ENCODE results near the gene LGALS7B.

DNA sequence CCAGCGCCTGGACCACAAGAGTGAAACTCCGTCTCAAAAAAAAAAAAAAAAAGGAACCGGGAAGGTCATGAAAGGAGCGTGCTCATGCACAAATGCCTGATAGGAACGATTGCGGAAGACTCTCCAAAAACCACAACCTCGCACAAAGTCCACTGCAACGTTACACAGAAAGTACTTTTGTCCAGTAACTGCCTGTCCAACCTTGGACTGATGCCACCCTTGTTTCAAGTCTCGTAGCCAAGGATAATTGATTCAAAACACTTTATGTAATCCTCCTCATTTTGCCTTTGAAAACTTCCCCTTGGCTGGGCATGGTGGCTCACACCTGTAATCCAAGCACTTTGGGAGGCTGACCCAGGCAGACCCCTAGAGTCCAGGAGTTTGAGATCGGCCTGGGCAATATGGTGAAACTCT, 29.4 kb upstream of the LGALS7B start:
- no peak for TF ChIP-seq ZNF501 (tag by site-specific recombination; IDR thresholded peaks at IDR 0.05)
- no peak for TF ChIP-seq ZNF701 (tag by site-specific recombination; IDR thresholded peaks at IDR 0.05)
- TF ChIP-seq ZNF626 (tag by site-specific recombination; IDR thresholded peaks at IDR 0.05), result no peak
- no peak for TF ChIP-seq ZNF155 (tag by site-specific recombination; IDR thresholded peaks at IDR 0.05)
- TF ChIP-seq ZBTB8A (tag by site-specific recombination; IDR thresholded peaks at IDR 0.05), result no peak
- TF ChIP-seq, protein P1, sequence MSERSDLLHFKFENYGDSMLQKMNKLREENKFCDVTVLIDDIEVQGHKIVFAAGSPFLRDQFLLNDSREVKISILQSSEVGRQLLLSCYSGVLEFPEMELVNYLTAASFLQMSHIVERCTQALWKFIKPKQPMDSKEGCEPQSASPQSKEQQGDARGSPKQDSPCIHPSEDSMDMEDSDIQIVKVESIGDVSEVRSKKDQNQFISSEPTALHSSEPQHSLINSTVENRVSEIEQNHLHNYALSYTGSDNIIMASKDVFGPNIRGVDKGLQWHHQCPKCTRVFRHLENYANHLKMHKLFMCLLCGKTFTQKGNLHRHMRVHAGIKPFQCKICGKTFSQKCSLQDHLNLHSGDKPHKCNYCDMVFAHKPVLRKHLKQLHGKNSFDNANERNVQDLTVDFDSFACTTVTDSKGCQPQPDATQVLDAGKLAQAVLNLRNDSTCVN (tag by site-specific recombination; optimal IDR thresholded peaks at IDR 0.05), result no peak
- no peak for TF ChIP-seq PRDM1 (tag by site-specific recombination; IDR thresholded peaks at IDR 0.05)
- TF ChIP-seq, protein P2, sequence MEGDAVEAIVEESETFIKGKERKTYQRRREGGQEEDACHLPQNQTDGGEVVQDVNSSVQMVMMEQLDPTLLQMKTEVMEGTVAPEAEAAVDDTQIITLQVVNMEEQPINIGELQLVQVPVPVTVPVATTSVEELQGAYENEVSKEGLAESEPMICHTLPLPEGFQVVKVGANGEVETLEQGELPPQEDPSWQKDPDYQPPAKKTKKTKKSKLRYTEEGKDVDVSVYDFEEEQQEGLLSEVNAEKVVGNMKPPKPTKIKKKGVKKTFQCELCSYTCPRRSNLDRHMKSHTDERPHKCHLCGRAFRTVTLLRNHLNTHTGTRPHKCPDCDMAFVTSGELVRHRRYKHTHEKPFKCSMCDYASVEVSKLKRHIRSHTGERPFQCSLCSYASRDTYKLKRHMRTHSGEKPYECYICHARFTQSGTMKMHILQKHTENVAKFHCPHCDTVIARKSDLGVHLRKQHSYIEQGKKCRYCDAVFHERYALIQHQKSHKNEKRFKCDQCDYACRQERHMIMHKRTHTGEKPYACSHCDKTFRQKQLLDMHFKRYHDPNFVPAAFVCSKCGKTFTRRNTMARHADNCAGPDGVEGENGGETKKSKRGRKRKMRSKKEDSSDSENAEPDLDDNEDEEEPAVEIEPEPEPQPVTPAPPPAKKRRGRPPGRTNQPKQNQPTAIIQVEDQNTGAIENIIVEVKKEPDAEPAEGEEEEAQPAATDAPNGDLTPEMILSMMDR (tag by site-specific recombination; IDR thresholded peaks at IDR 0.05), result no peak
